B cell (primary cell): ENCODE results near the gene MAPK8. TPM values are rescaled to one million over a fixed set of nuclear protein-coding genes. Genes with fewer than 3 reads are reported as not detected.

Experiments
- ATAC-seq: fragments of 200-7000 bp; cut with Tn5 transposase; one replicate; pipeline ENCODE4 v1.10.0; 2021; ENCODE audit warnings: low read depth, mild to moderate bottlenecking, moderate number of reproducible peaks, moderate library complexity
- CTCF ChIA-PET: fragments of 350-600 bp; sonication (Branson Sonifier 250); formaldehyde crosslinking; loops from one replicate; lab custom pipeline; 2021; ENCODE audit warnings: antibody characterized with exemption, inconsistent platforms; lab: Charles Lee
- POLR2A ChIA-PET: fragments of 350-600 bp; sonication (Branson Sonifier 250); formaldehyde crosslinking; loops from one replicate; lab custom pipeline; 2021; ENCODE audit warnings: antibody characterized with exemption; lab: Charles Lee
- DNase-seq: peaks from one replicate; pipeline ENCODE4 v3.0.0; 2013
- H2AFZ ChIP-seq: 2 replicates; pipeline ENCODE4 v1.6.1; 2012; ENCODE audit warnings: mild to moderate bottlenecking, low read depth, low read length; ENCODE audit not compliant: insufficient read depth, poor library complexity, severe bottlenecking
- H3K27ac ChIP-seq, 2 donors: 1 replicate in 1 of 2; 2 replicates in 1 of 2; pipeline ENCODE4 v1.5.1; 2012 to 2013; ENCODE audit warnings: low read length in 2 of 2, mild to moderate bottlenecking in 2 of 2, moderate library complexity in 1 of 2
- H3K27me3 ChIP-seq, 4 experiments: fragments of 200-600 bp in 1 of 4; sonication (generic) in 1 of 4; replicated peaks in 1 of 4; 1 replicate in 2 of 4; 2 replicates in 2 of 4; pipeline versions ENCODE4 v1.6.1 to v1.7.0; 2013 to 2016; ENCODE audit warnings: low read length in 3 of 4, mild to moderate bottlenecking in 2 of 4, mixed read lengths in 1 of 4, moderate library complexity in 1 of 4; ENCODE audit not compliant: insufficient read depth in 4 of 4, control insufficient read depth in 3 of 4; ENCODE audit errors: control extremely low read depth in 1 of 4
- H3K36me3 ChIP-seq, 2 experiments: replicated peaks in 1 of 2; 1 replicate in 1 of 2; 2 replicates in 1 of 2; pipeline versions ENCODE4 v1.6.1 to v1.7.1; 2013; ENCODE audit warnings: low read length in 1 of 2; ENCODE audit not compliant: insufficient read depth in 2 of 2, control insufficient read depth in 1 of 2; ENCODE audit errors: control extremely low read depth in 1 of 2, extremely low read depth in 1 of 2
- H3K4me1 ChIP-seq, 2 donors: fragments of 200-600 bp in 1 of 2; sonication (generic) in 1 of 2; 1 replicate in 1 of 2; 2 replicates in 1 of 2; pipeline versions ENCODE4 v1.5.1 to v1.6.1; 2013 to 2017; ENCODE audit warnings: low read length in 2 of 2; ENCODE audit not compliant: control insufficient read depth in 2 of 2, insufficient read depth in 2 of 2
- H3K4me2 ChIP-seq: replicated peaks from 2 replicates; pipeline ENCODE3; 2012; ENCODE audit warnings: mild to moderate bottlenecking, low read depth, low read length; ENCODE audit not compliant: poor library complexity, severe bottlenecking
- H3K4me3 ChIP-seq, 5 experiments: fragments of 200-600 bp in 1 of 5; sonication (generic) in 1 of 5; 1 replicate in 3 of 5; 2 replicates in 2 of 5; pipeline versions ENCODE4 v1.5.1 to v1.7.0; 2011 to 2016; ENCODE audit warnings: low read length in 4 of 5, mild to moderate bottlenecking in 4 of 5, low read depth in 2 of 5, control low read depth in 1 of 5, moderate library complexity in 1 of 5; ENCODE audit not compliant: insufficient read depth in 1 of 5; ENCODE audit errors: control extremely low read depth in 1 of 5, extremely low read depth in 1 of 5
- H3K79me2 ChIP-seq: fragments of 200-600 bp; sonication (generic); one replicate; pipeline ENCODE4 v1.6.0; 2016; ENCODE audit warnings: low read length; ENCODE audit not compliant: control insufficient read depth, insufficient read depth
- H3K9ac ChIP-seq: fragments of 200-600 bp; sonication (generic); 2 replicates; pipeline ENCODE4 v1.6.1; 2017; ENCODE audit warnings: mild to moderate bottlenecking, low read length, moderate library complexity
- H3K9me3 ChIP-seq, 3 donors: one replicate each; pipeline versions ENCODE4 v1.6.1 to v1.7.1; 2013; ENCODE audit warnings: low read length in 2 of 3; ENCODE audit not compliant: control insufficient read depth in 2 of 3, insufficient read depth in 1 of 3; ENCODE audit errors: control extremely low read depth in 1 of 3
- H4K20me1 ChIP-seq: 2 replicates; pipeline ENCODE4 v1.6.0; 2012; ENCODE audit warnings: mild to moderate bottlenecking, low read length; ENCODE audit not compliant: insufficient read depth, control insufficient read depth, poor library complexity, severe bottlenecking
- H3K27ac Mint-ChIP-seq: one replicate; pipeline ENCODE4 v1.8.0; 2021; ENCODE audit warnings: mixed read lengths
- H3K27me3 Mint-ChIP-seq: one replicate; pipeline ENCODE4 v1.8.0; 2021; ENCODE audit warnings: mixed read lengths
- H3K4me1 Mint-ChIP-seq: one replicate; pipeline ENCODE4 v1.8.0; 2021; ENCODE audit warnings: mixed read lengths
- H3K4me3 Mint-ChIP-seq: one replicate; pipeline ENCODE4 v1.8.0; 2021; ENCODE audit warnings: mixed read lengths
- H3K9me3 Mint-ChIP-seq: one replicate; pipeline ENCODE4 v1.8.0; 2022; ENCODE audit warnings: mixed read lengths; ENCODE audit not compliant: insufficient read depth
- EZH2 ChIP-seq: IDR thresholded peaks from 2 replicates; pipeline ENCODE4 v1.6.1; 2012; ENCODE audit warnings: borderline replicate concordance, low read depth, mild to moderate bottlenecking, moderate library complexity, low read length; ENCODE audit not compliant: insufficient read depth, poor library complexity, severe bottlenecking
- WGBS: methylation state at CpG from one replicate; pipeline ENCODE4 v1.1.5; 2013; ENCODE audit warnings: missing lambda C conversion rate; ENCODE audit not compliant: insufficient coverage; 5-methylcytosine and 5-hydroxymethylcytosine counted together
- intact Hi-C: fragments of 100-400 bp; cut with micrococcal nuclease; formaldehyde crosslinking; loops from one replicate; pipeline ENCODE4 v1.10.0; 2022
- polyA minus RNA-seq: library from RNA; depleted of rRNA, polyadenylated mRNA; stranded (reverse); fragments of >200 nt; gene quantifications from 2 replicates; pipeline ENCODE4 v1.2.3, GENCODE V29; 2012
- polyA plus RNA-seq: library from polyadenylated mRNA; depleted of rRNA; stranded (reverse); fragments of >200 nt; gene quantifications from 2 replicates; pipeline ENCODE4 v1.2.3, GENCODE V29; 2012
- total RNA-seq, 2 donors: library from RNA; stranded (reverse); fragments of 120-200 nt in 1 of 2; gene quantifications; 1 replicate in 1 of 2; 2 replicates in 1 of 2; pipeline versions ENCODE4 v1.2.3 to v1.2.4, GENCODE V29; 2013 to 2022
- TF ChIP-seq, protein P1 (sequence below): fragments of 200-600 bp; IDR thresholded peaks from one replicate; pipeline ENCODE4 v1.8.0; 2022; ENCODE audit warnings: antibody characterized with exemption, mild to moderate bottlenecking

Gene MAPK8
- total RNA-seq (40.0 and 51.5 TPM in 2 replicates), polyA plus RNA-seq (13.7 and 18.3 TPM in 2 replicates), polyA minus RNA-seq (19.0 and 19.8 TPM in 2 replicates)
- total RNA-seq (2013) = 41.7 TPM

DNA sequence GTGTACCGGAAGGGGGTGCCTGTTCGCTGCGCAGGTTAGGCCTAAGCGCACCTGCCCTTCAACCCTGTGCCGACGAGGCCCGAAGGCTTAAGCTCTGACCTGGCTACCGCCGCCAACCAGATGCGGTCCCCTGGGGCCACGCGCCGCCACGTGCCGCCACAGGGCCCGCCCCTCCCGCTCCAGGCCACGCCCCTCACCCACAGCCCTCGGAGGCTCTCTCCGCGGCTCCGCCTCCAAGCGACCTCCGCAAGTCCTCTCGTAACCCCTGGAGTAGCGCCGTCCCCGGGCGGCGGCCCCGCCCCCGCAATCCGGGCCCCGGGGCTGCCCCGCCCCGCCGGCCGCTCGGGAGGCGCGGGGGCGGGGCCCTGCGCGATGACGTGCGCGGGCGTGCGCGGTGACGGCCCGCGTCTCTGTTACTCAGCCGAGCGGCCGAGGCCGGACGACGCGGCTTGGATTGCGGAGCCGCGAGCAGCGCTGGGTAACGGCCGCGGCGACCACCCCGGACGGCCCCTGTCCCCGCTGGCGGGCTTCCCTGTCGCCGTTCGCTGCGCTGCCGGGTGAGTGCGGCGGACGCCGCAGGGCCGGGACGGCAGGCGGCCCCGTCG is at the start of gene MAPK8:
MAPK8 (plus strand) TSS at position 413 of the 605 bp plus-strand sequence. CDS start 94,984 bp downstream, outside the sequence.
- peaks cover 24% of the 10 kb centered on the region for H3K79me2 ChIP-seq
- H3K4me3 Mint-ChIP-seq = peak within 1 kb of the TSS; percentile 84
- peaks cover 27% of the 10 kb centered on the region for H3K4me1 Mint-ChIP-seq
- peak within 1 kb of the TSS; percentile 78 for H3K9ac ChIP-seq
- peak within 1 kb of the TSS; percentile 92 for H3K4me2 ChIP-seq
- intact Hi-C loops = loop anchor here (2.0 to 10.0 kb wide), 3 partner anchors 351 to 878 kb away; partner anchors contain the start of genes TMEM273 and WDFY4
- TF ChIP-seq, protein P1, sequence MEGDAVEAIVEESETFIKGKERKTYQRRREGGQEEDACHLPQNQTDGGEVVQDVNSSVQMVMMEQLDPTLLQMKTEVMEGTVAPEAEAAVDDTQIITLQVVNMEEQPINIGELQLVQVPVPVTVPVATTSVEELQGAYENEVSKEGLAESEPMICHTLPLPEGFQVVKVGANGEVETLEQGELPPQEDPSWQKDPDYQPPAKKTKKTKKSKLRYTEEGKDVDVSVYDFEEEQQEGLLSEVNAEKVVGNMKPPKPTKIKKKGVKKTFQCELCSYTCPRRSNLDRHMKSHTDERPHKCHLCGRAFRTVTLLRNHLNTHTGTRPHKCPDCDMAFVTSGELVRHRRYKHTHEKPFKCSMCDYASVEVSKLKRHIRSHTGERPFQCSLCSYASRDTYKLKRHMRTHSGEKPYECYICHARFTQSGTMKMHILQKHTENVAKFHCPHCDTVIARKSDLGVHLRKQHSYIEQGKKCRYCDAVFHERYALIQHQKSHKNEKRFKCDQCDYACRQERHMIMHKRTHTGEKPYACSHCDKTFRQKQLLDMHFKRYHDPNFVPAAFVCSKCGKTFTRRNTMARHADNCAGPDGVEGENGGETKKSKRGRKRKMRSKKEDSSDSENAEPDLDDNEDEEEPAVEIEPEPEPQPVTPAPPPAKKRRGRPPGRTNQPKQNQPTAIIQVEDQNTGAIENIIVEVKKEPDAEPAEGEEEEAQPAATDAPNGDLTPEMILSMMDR = no peak
- TF ChIP-seq EZH2 = no peak
- H3K9me3 ChIP-seq = no peaks in the 10 kb centered on the region
- peak within 1 kb of the TSS; percentile 72 for H2AFZ ChIP-seq
- peak; percentile 90 for ATAC-seq
- H4K20me1 ChIP-seq = peaks cover 27% of the 10 kb centered on the region
- ChIA-PET CTCF (no interaction called here), POLR2A (no interaction called here)
- H3K27me3 Mint-ChIP-seq = no peaks in the 10 kb centered on the region
- H3K27ac ChIP-seq = peak within 1 kb of the TSS; percentile 54 to 89
- peak within 1 kb of the TSS; percentile 84 for H3K27ac Mint-ChIP-seq
- no peaks in the 10 kb centered on the region for H3K36me3 ChIP-seq
- DNase-seq = peak; percentile 97
- H3K27me3 ChIP-seq = no peaks in the 10 kb centered on the region
- WGBS = 1% methylated on average over 86 of the region's 86 CpGs
- H3K4me3 ChIP-seq = peak within 1 kb of the TSS; percentile 48 to 79 (median 71)
- no peaks in the 10 kb centered on the region for H3K9me3 Mint-ChIP-seq
- peaks cover 6 to 23% of the 10 kb centered on the region in 2 donors for H3K4me1 ChIP-seq

DNA sequence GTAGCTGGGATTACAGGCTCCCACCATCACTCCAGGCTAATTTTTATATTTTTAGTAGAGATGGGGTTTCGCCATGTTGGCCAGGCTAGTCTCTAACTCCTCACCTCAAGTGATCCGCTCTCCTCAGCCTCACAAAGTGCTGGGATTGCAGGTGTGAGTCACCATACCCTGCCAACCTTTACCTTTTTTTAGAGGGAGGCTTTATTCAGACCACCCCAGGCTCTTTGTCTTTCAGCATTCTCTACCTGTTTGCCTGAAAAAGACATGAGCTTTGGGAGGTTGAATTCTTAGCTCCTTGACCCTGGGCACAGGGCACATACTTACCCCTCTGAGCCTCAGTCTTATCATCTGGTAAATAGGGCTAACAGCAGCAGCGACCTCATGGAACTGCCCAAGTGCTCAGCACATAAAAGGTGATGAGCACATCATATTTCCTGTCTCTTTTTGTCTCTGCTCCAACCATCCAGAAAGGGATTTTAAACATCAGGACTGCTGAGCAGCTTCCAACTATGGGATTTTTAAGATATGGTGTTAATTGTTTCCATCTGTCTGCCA is 49.0 kb upstream of the MAPK8 start:
- DNase-seq (no peak), ATAC-seq (no peak)
- no peaks in the 10 kb centered on the region for H3K4me1 ChIP-seq
- no peaks in the 10 kb centered on the region for H3K36me3 ChIP-seq
- no peak for TF ChIP-seq EZH2
- TF ChIP-seq, protein P1 = no peak
- ChIA-PET CTCF (interaction anchor here (0.7 kb wide), 1 partner anchor 44 kb away, joined by 3 read pairs; no protein-coding TSS in a partner anchor), POLR2A (no interaction called here)
- H4K20me1 ChIP-seq = no peaks in the 10 kb centered on the region
- no peak overlapping the region for H3K4me2 ChIP-seq
- peaks cover 0 to 4% (median 1%) of the 10 kb centered on the region in 4 experiments for H3K27me3 ChIP-seq
- Mint-ChIP-seq H3K27me3 (peaks cover 32% of the 10 kb centered on the region), H3K27ac (no peak overlapping the region), H3K4me3 (no peak overlapping the region), H3K4me1 (no peaks in the 10 kb centered on the region), H3K9me3 (no peaks in the 10 kb centered on the region)
- no peak overlapping the region for H3K27ac ChIP-seq
- H3K4me3 ChIP-seq = no peak overlapping the region
- no CpG with 5 or more reads among the region's 3 CpGs for WGBS
- no peaks in the 10 kb centered on the region for H3K79me2 ChIP-seq
- H3K9me3 ChIP-seq = no peaks in the 10 kb centered on the region
- no peak overlapping the region for H2AFZ ChIP-seq
- intact Hi-C loops = no loop called here
- H3K9ac ChIP-seq = no peak overlapping the region
